GM13976 (cell line): ENCODE data around the gene PARD3.

Source experiments
- DNase-seq: peaks from one replicate; pipeline ENCODE4 v3.0.0; 2012; ENCODE audit warnings: low spot score
- CTCF ChIP-seq: IDR thresholded peaks from 2 replicates; pipeline ENCODE4 v1.5.1; 2012; ENCODE audit warnings: borderline replicate concordance, mild to moderate bottlenecking; ENCODE audit not compliant: insufficient read depth; ENCODE audit errors: extremely low read depth, missing control alignments, control extremely low read depth
- in situ Hi-C: fragments of 300-500 bp; cut with MboI; formaldehyde crosslinking; loops from one replicate; pipeline ENCODE4 v1.12.0; 2022; ENCODE audit warnings: low sequenced_read_pairs, mixed read lengths, inconsistent platforms; ENCODE audit not compliant: unreplicated experiment

The PARD3 gene

DNA sequence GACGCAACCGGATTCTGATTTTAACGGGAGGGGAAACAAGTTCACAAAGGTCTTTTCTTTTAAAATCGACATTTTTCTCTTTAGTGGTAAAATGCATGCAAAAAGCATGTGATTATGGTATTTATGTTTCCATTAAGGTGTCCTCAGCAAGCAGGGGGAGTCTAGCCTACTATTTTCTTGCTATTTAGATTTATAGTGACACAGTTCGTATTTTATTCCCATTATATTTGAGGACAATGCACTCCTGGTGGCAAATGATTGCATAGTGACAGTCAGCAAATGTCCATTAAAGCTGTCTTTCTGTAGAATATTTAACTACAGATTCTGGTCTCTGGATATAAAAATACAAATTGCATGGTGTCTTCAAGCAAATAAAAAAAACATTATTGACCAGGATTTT lies 554.2 kb downstream of the PARD3 start:
- TF ChIP-seq CTCF = no peak
- in situ Hi-C loops = no loop called here
- no peak for DNase-seq

- TF ChIP-seq CTCF = no peak
Measured at GRCh38 chr10:34256216-34256615, 558.9 kb downstream of the PARD3 start.

GRCh38 chr10:34255035-34255434 lies 560.1 kb downstream of the PARD3 start:
- DNase-seq = no peak
- TF ChIP-seq CTCF = no peak
- in situ Hi-C loops = no loop called here

More at GRCh38 chr10:34256216-34256615, 558.9 kb downstream of the PARD3 start:
- in situ Hi-C loops = no loop called here
- no peak for DNase-seq

DNA sequence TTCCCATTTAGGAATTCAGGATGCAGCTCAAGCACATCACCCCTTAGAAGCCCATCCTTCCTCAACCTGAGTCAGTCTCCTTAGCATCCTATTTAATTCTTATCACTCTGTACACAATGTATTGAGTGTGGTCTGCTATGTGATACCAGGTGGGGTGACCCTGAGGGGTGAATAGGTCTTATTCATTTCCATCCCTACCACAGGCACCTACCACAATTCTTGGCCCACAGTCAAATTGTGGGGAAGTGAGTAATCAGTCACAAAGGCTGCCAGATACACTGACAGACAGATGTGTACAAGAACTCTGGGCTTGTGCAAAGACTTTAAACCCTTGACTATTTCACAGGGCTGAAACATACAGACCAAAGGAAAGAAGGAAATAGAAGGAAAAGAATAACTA lies 560.5 kb downstream of the PARD3 start:
- no peak for DNase-seq

DNA sequence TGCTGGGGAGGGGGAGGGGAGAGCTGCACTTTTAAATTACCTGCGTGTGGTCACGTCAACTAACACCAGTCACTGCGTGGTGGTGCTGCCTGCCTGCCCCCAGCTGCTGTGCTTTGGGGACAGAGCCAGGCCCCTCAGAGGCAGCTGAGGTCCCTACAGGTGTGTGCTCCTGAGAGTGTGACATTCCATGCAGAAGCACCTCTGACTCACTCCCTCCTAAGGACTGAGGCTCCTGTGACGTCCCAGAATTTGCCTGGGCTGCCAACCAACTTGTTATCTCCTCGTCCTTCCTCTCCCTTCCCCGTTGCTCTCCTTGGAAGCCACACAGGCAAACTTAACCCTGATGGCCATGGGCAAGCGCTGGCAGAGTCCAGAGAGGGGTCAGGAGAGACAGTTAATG lies 563.0 kb downstream of the PARD3 start:
- TF ChIP-seq CTCF = no peak
- in situ Hi-C loops = no loop called here
- DNase-seq = no peak

More for the DNA sequence above, 560.5 kb downstream of the PARD3 start:
- in situ Hi-C loops = no loop called here
- no peak for TF ChIP-seq CTCF

DNA sequence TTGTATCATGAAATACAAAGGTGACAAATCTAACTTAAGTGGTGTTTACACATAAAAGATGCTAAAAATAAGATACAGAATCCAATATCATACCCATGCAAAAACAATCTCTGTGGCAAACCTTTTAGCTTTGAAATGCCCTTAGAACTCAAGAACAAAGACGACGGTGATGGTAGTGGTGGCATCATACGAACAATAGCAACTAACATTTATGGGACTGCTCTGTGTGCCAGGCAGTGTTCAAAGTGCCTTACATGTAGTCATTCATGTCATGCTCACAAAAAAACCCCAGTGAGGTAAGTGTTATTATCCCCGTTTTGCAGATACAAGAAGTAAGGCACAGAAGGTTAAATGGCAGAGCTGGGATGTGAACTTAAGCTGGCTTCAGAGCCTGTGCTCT lies 563.9 kb downstream of the PARD3 start:
- no peak for DNase-seq
- in situ Hi-C loops = no loop called here
- no peak for TF ChIP-seq CTCF

DNA sequence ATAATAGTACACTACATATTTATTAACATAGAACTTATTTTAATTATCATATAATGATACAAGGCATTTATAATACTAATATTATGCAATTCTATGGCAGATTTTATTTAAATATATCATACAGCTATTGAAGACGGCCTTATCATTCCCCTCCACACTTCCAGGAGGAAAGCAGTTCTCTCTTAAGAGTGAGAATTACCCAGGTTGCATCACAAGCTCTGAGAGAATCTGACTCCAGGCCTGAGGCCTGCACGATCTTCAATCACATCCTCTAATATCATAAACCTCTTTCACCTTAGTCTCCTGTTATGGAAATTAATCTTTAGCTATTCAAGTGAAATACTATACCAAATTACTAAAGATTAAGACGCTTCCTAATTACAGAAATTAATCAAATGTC lies 564.4 kb downstream of the PARD3 start:
- no peak for TF ChIP-seq CTCF
- in situ Hi-C loops = no loop called here
- no peak for DNase-seq
